ENCODE measurements around the gene NAA16. TPM values are rescaled to one million over a fixed set of nuclear protein-coding genes. Genes with fewer than 3 reads are reported as not detected.
A peak's percentile ranks its signal among the peaks of the same experiment; 100 is the strongest.
"Not testable (repeated sequence)": the region's sequence is repeated elsewhere in the genome, so short reads cannot be mapped to it uniquely, and the experiment has no call there.

NAA16 gene
- polyA plus RNA-seq, 12 donors = 14.8 to 39.6 (median 24.6) TPM; not detected in 1

GRCh38 chr13:41405367-41405766 lies 94.3 kb downstream of the NAA16 start:
- DNase-seq = no peak

GRCh38 chr13:41407380-41407779 lies 96.3 kb downstream of the NAA16 start:
- DNase-seq = no peak

GRCh38 chr13:41408121-41408520 lies 97.1 kb downstream of the NAA16 start:
- DNase-seq = no peak

- DNase-seq = peak; percentile 35
These were observed 97.7 kb downstream of the NAA16 start for GRCh38 chr13:41408746-41409145.

- no peak for DNase-seq
These were observed 98.5 kb downstream of the NAA16 start for GRCh38 chr13:41409611-41410010.

GRCh38 chr13:41411060-41411459 lies 100.0 kb downstream of the NAA16 start:
- DNase-seq = no peak

- peak; percentile 56 for DNase-seq
These were observed 100.5 kb downstream of the NAA16 start for GRCh38 chr13:41411522-41411921.

GRCh38 chr13:41413872-41414271 lies 102.8 kb downstream of the NAA16 start:
- DNase-seq = peak; percentile 44

- no peak for DNase-seq
These were observed 105.2 kb downstream of the NAA16 start for GRCh38 chr13:41416276-41416675.

- DNase-seq = no peak
These were observed 107.0 kb downstream of the NAA16 start for GRCh38 chr13:41418027-41418426.

- no peak for DNase-seq
These were observed 107.7 kb downstream of the NAA16 start for GRCh38 chr13:41418731-41419130.

GRCh38 chr13:41419206-41419605 lies 108.1 kb downstream of the NAA16 start:
- no peak for DNase-seq

- DNase-seq = no peak
These were observed 109.1 kb downstream of the NAA16 start for GRCh38 chr13:41420146-41420545.

GRCh38 chr13:41421330-41421729 lies 110.3 kb downstream of the NAA16 start:
- DNase-seq = not testable (repeated sequence)

- not testable (repeated sequence) for DNase-seq
These were observed 110.9 kb downstream of the NAA16 start for GRCh38 chr13:41421983-41422382.

- not testable (repeated sequence) for DNase-seq
These were observed 112.2 kb downstream of the NAA16 start for GRCh38 chr13:41423259-41423658.

GRCh38 chr13:41424675-41425074 lies 113.6 kb downstream of the NAA16 start:
- not testable (repeated sequence) for DNase-seq

GRCh38 chr13:41426047-41426446 lies 115.0 kb downstream of the NAA16 start:
- no peak for DNase-seq

Other genes with a start within 250 kb of the NAA16 start
- 10 to 100 TPM in 11 of 12 donors, not detected in 1; 12.0 to 25.5 (median 18.0) TPM for gene WBP4, start 249.8 kb upstream of the NAA16 start, polyA plus RNA-seq (ENCODE audit: insufficient read length in 12 of 12)
- gene KBTBD6, start 178.5 kb upstream of the NAA16 start, polyA plus RNA-seq (ENCODE audit: insufficient read length in 12 of 12) = 10 to 100 TPM in 10 of 12 donors, 1 to 10 TPM in 1, not detected in 1; 8.5 to 14.4 (median 11.2) TPM
- 10 to 100 TPM in 8 of 12 donors, 1 to 10 TPM in 4; 8.4 to 88.6 (median 10.4) TPM for gene KBTBD7, start 116.7 kb upstream of the NAA16 start, polyA plus RNA-seq (ENCODE audit: insufficient read length in 12 of 12)
- gene MTRF1, start 47.7 kb upstream of the NAA16 start, polyA plus RNA-seq (ENCODE audit: insufficient read length in 12 of 12) = 10 to 100 TPM in 7 of 12 donors, 1 to 10 TPM in 3, not detected in 2; 8.1 to 18.0 (median 11.7) TPM
- 10 to 100 TPM in 11 of 12 donors, not detected in 1; 17.0 to 91.9 (median 26.5) TPM for gene RGCC, start 146.3 kb downstream of the NAA16 start, polyA plus RNA-seq (ENCODE audit: insufficient read length in 12 of 12)